HG02884 (cell line): ENCODE measurements around the gene CD163L1.

Experiments used
- ATAC-seq: cut with Tn5 transposase; IDR thresholded peaks from one replicate; pipeline ENCODE4 v1.9.1; 2021; ENCODE audit warnings: mild to moderate bottlenecking, moderate library complexity; ENCODE audit not compliant: unreplicated experiment

Gene CD163L1

GRCh38 chr12:7411343-7411742 is 32.6 kb downstream of the CD163L1 start:
- no peak for ATAC-seq

- ATAC-seq = no peak
Measured at GRCh38 chr12:7404275-7404674, 39.7 kb downstream of the CD163L1 start.

DNA sequence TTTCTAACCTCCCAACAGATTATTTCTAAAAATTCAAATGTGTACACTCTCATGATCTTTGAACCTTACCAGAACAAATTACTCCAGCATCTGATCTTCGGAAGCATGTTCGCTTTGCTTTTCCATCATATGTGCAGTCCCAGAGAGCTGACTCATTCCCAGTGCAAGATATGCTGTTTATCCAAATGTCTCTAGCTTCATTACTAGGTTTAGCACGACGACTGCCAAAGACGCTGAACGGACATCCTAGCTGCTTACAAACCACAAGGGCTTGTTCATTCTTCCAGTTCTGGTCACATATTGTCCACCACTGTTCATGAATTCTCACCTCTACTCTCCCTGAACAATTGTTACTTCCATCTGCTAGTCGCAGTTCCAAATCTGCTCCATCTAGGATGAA is 40.5 kb downstream of the CD163L1 start:
- no peak for ATAC-seq

DNA sequence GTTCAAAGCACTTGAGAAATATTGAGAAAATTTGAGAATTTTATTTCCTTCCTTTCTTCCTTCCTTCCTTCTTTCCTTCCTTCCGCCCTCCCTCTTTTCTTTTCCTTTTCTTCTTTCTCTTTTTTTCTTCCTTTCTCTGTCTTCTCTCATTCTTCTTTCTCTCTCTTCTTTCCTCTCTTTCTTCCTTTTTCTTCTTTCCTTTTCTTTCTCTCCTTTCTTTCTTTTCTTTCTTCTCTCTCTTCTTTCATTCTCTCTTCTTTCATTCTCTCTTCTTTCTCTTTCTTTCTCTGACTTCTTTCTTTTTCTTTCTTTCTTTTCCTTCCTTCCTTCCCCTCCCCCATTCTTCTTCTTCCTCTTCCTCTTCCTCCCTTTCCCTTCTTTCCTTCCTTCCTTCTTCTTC is 44.9 kb downstream of the CD163L1 start:
- ATAC-seq = no peak

DNA sequence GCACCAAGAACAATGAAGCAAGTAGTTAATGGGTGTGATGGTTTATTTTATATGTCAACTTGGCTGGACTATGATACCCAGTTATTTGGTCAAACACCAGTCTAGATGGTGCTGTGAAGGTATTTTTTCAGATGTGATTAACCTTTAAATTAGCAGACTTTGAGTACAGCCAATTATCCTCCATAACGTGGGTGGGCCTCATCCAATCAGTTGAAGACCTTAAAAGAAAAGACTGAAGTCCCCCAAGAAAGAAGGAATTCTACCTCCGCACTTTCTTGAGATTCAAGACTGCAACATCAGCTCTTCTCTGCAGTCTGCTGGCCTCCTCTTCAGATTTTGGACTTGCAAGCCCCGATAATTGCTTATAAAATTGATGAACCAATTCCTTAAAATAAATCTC is 47.5 kb downstream of the CD163L1 start:
- ATAC-seq = no peak

- ATAC-seq = no peak
Measured at GRCh38 chr12:7395950-7396349, 48.0 kb downstream of the CD163L1 start.

DNA sequence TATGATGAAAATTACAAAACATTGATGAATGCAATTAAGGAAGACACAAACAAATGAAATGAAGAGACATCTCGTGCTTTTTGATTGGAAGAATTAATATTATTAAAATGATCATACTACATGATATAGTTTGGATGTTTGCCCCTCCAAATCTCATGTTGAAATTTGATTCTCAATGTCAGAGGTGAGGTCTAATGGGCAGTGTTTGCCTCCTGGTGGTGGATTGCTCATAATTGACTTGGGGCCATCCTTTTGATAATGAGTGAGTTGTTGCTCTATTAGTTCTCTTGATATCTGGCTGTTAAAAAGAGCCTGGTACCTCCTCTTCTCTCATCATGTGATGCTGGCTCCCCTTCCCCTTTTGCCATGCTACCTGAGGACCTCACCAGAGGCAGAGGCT is 56.7 kb downstream of the CD163L1 start:
- no peak for ATAC-seq

GRCh38 chr12:7383157-7383556 is 60.8 kb downstream of the CD163L1 start:
- ATAC-seq = no peak

- no peak for ATAC-seq
Measured at GRCh38 chr12:7376196-7376595, 67.8 kb downstream of the CD163L1 start.

DNA sequence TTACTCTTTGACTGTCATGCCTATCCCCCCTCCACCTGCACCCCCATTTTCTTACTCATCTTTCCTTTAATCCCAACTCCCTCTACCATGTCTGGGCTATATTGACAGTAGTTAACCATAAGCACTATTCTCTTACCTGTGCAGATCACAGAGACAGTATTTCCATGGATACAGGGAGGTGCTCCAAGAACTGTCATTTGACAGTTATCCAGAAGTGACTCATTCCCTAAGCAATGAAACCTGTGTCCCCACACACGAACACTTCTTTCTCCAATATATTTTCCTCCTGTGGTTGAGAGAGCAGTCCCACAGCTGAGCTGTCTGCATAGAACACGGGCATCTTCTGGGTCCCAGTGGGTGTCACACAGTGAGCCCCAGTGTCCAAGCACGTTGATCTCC is 68.8 kb downstream of the CD163L1 start:
- no peak for ATAC-seq

GRCh38 chr12:7374423-7375144 is 69.4 kb downstream of the CD163L1 start:
- ATAC-seq = no peak

DNA sequence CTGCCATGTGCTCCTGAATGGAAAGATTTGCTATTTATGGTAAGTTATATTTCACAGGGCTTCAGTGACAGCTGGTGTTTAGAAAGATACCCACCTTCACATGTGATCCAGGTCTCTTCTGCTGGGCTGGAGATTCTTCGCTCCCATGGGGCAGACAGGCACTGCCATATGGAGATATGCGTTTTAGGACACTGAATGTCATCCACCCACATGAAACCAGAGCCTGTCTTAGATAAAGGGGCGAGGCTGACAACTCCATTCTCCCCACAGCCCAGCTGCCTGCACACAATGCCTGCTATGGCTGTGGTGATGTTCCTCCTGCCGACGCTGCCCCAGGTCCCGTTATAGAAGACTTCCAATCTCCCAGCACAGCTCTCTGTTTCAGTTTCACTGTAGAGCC is 70.7 kb downstream of the CD163L1 start:
- no peak for ATAC-seq

GRCh38 chr12:7369274-7369729 is 74.7 kb downstream of the CD163L1 start:
- no peak for ATAC-seq

DNA sequence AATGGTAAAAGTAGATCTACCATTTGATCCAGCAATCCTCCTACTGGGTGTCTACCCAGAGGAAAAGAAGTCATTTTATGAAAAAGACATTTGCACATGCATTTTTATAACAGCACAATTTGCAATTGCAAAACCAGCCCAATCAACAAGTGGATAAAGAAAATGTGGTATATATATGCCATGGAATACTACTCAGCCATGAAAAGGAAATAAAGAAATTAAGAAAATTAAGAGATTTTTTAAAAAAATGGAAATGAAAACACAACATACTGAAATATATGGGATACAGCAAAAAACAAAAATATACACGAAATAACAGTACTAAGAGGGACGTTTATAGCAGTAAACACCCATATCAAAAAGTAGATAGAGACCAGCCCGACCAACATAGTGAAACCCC is 81.2 kb downstream of the CD163L1 start:
- no peak for ATAC-seq

DNA sequence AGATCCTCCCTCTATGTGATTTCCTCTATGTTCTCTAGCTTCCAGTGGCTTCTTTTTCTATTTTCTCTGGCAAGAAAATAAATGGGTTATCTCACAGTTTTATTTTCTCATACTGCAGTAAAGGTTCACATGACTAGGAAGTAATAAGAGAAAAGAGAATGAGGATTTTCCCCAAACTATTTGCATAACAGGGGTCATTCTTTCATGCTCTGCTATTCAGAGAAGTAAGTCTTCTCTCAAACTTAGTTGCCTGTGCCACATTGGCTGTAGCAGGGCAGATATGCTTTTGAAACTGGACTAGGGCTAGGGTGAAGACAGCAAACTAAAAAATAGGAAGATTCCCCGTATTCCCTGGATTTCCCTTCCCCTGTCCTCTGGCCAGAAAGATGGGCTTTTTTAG is 82.7 kb downstream of the CD163L1 start:
- peak; percentile 52 for ATAC-seq

DNA sequence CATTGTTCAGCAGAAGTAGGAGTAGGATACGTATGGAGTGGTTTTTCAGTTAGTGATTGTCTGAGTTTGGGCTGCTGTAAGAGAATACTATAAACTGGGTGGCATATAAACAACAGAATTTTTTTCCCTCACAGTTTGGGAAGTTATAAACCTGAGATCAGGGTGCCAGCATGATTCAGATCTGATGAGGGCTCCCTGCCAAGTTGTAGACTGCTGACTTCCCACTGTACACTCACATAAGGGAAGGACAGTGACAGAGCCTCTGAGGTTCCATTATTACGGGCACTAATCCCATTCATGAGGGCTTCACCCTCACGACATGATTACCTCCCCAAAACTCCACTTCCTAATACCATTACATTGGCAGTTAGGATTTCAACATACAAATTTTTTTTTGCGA is 89.4 kb downstream of the CD163L1 start:
- ATAC-seq = no peak

- ATAC-seq = no peak
Measured at GRCh38 chr12:7352661-7353060, 91.3 kb downstream of the CD163L1 start.

DNA sequence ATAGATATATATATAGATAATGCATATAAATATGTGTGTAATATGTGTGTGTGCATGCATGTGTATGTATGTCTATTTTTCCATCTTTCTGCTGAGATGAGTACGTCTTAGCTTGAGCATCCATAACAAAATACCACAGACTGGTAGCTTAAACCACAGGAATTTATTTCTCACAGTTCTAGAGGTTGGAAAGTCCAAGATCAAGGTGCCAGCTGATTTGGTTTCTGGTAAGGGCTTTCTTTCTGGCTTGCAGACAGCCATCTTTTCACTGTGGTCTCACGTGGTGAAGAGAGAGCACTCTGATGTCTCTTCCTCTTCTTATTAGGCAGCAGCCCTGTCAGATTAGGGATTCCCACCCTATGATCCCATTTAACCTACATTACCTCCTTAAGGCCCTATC is 92.8 kb downstream of the CD163L1 start:
- no peak for ATAC-seq

GRCh38 chr12:7349418-7349817 is 94.5 kb downstream of the CD163L1 start:
- ATAC-seq = no peak

- no peak for ATAC-seq
Measured at GRCh38 chr12:7346551-7347225, 97.3 kb downstream of the CD163L1 start.

DNA sequence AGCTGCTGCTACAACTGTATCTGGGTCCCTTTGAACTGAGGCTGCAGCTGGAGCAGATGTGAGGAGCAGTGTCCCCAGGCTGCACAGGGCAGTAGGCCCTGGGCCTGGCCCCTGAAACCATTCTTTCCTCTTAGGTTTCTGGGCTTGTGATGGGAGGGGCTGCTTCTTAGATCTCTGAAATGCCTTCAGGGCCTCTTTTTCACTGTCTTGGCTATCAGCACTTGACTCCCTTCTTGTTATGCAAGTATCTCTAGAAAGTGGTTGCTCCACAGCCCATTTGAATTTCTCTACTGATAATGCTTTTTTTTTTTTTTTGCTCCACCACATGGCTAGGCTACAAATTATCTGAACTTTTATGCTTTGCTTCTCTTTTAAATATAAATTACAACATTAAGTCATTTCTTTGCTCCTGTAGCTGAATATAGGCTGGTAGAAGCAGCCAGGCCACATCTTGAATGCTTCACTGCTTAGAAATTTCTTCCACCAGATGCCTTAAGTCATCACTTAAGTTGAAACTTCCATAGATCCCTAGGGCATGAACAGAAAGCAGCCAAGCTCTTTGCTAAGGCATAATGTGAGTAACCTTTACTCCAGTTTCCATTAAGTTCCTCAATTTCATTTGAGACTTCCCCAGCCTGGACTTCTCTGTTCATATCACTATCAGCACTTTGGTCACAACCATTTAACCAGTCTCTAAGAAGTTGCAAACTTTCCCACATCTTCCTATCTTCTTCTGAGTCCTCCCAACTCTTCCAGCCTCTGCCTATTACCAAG is 98.9 kb downstream of the CD163L1 start:
- no peak for ATAC-seq

- no peak for ATAC-seq
Measured at GRCh38 chr12:7339675-7340074, 104.3 kb downstream of the CD163L1 start.
